Breast epithelium (tissue), 3 donors: Measurements from ENCODE around the gene SMAD7.

Experiments
- CTCF ChIP-seq, 3 donors: fragments of 450-650 bp; IDR thresholded peaks; one replicate each; pipeline ENCODE4 v1.5.1; 2016 to 2017; ENCODE audit warnings: antibody characterized with exemption in 3 of 3, mild to moderate bottlenecking in 3 of 3, moderate library complexity in 3 of 3
- POLR2A ChIP-seq: fragments of 450-650 bp; IDR thresholded peaks from one replicate; pipeline ENCODE4 v1.6.1; 2016; ENCODE audit warnings: antibody characterized with exemption, mild to moderate bottlenecking, moderate library complexity
- POLR2AphosphoS5 ChIP-seq, 3 donors: sonication (generic); formaldehyde crosslinking; IDR thresholded peaks; one replicate each; pipeline ENCODE4 v1.6.1; 2017; ENCODE audit warnings: antibody characterized with exemption in 3 of 3

- TF ChIP-seq CTCF (IDR thresholded peaks at IDR 0.05) (no peak), POLR2A (no peak), POLR2AphosphoS5 (IDR thresholded peaks at IDR 0.05) (no peak)
Observed at GRCh38 chr18:48931680-48932461, 18.9 kb downstream of the SMAD7 start.
